ENCODE results near the gene TIMM44. TPM values are rescaled to one million over a fixed set of nuclear protein-coding genes. Genes with fewer than 3 reads are reported as not detected.

TIMM44 gene
- total RNA-seq, 1 donor from 2014 or later: 39.0 TPM

DNA sequence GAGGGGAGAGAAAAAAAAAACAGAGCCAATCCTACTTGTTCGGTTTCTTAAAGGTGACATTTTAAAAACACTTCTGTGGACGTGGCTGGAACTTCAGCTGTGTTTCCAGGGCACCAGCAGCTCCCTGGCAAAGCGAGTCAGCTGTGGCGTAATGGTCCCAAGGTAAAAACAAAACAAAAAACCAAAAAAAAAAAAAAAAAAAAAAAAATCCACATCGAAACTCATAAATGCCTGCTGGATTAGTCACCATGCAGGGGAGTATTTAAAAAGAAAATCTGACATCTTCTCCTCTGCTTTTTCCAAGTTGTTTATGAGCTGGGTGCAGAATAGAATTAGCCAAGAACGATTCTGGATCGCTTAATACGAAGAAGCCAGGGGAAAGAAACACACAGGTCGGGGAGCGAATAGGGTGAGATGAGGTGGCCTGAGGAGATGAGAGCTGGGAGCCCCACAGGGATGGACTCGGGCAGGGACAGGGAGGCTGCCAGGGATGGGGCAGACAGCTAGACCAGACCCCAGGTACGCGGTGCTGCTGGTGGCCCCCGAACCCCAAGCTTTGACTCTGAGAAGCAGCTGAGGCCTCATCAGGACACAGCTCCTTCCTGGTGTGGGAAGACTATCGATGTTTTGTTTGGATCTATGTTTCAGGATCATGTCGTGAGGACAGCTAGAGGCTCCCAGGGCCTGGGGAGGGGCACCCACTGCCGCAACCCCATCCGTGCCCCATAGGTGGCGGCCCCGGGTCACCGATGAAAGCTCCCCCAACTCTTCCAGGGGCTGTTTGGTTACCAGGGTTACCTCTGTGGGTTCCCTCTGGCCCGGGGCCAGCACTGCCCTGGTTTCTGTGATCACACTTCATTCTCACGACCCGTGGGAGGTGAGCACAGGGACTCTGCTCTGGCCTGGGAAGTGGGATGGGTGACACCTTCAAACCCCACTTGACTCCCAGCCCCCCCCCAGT, 14.4 kb downstream of the TIMM44 start:
- TF ChIP-seq, protein P1, sequence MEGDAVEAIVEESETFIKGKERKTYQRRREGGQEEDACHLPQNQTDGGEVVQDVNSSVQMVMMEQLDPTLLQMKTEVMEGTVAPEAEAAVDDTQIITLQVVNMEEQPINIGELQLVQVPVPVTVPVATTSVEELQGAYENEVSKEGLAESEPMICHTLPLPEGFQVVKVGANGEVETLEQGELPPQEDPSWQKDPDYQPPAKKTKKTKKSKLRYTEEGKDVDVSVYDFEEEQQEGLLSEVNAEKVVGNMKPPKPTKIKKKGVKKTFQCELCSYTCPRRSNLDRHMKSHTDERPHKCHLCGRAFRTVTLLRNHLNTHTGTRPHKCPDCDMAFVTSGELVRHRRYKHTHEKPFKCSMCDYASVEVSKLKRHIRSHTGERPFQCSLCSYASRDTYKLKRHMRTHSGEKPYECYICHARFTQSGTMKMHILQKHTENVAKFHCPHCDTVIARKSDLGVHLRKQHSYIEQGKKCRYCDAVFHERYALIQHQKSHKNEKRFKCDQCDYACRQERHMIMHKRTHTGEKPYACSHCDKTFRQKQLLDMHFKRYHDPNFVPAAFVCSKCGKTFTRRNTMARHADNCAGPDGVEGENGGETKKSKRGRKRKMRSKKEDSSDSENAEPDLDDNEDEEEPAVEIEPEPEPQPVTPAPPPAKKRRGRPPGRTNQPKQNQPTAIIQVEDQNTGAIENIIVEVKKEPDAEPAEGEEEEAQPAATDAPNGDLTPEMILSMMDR (conservative IDR thresholded peaks at IDR 0.05; ENCODE audit: low read depth, low read length): peak; percentile 47
- DNase-seq (ENCODE audit: low read depth): no peak
- no peak overlapping the region for H3K4me3 ChIP-seq (ENCODE audit: low read depth, low read length)

DNA sequence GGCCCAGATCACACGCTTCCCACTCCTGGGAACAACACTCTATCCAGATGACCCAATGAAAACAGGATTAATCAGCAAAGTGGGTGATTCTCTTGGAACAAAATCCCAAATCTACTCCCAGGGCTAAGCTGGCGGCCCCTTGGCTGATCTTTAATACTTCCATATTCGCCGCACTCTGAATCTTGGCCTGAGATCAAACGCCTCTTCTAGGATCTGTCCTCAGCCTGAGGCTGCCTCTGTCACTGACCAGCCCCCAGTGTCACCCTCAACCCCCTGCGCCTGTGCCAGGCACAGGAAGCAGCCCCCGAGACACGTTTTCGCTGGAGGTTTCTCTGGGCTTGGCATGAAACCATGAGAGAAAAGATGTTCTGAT, 15.1 kb downstream of the TIMM44 start:
- H3K4me3 ChIP-seq (ENCODE audit: low read depth, low read length): no peak overlapping the region
- TF ChIP-seq, protein P1 (conservative IDR thresholded peaks at IDR 0.05; ENCODE audit: low read depth, low read length): no peak
- no peak for DNase-seq (ENCODE audit: low read depth)

DNA sequence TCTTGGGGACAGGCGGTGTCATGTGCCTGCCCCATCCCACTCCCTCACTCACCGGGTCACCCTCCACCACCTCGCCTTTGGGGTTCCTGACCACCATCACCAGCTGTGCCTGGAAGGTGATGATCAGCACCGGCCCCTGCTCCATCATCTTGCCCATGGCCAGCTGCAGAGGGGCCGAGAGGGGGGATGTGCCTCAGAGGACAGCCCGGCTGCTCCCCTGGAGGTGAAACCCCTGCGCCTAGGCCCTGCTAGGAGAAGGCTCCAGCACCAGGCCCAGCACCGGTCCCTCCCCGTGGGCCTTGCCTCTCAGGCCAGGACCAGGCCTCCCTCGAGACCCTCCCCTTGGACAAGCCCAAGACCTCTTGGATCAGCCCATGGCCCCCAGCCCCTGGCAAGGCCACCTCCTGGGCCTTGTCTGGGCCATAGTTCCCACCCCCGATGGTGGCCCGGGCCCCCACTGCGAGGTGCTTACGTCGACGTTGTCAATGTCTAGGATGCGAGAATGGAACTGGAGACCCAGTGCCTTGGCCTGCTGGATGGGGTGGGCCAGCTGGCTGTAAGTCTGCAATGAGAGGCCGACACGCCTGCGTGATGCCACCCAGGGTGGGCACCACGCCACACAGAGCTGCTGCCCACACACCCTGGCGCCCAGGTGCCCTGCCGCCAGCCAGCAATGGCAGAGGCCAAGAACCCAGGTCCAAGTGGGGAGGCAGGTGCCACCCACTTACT, 15.7 kb downstream of the TIMM44 start:
- no peak overlapping the region for H3K4me3 ChIP-seq (ENCODE audit: low read depth, low read length)
- no peak for DNase-seq (ENCODE audit: low read depth)
- TF ChIP-seq, protein P1 (conservative IDR thresholded peaks at IDR 0.05; ENCODE audit: low read depth, low read length): no peak

DNA sequence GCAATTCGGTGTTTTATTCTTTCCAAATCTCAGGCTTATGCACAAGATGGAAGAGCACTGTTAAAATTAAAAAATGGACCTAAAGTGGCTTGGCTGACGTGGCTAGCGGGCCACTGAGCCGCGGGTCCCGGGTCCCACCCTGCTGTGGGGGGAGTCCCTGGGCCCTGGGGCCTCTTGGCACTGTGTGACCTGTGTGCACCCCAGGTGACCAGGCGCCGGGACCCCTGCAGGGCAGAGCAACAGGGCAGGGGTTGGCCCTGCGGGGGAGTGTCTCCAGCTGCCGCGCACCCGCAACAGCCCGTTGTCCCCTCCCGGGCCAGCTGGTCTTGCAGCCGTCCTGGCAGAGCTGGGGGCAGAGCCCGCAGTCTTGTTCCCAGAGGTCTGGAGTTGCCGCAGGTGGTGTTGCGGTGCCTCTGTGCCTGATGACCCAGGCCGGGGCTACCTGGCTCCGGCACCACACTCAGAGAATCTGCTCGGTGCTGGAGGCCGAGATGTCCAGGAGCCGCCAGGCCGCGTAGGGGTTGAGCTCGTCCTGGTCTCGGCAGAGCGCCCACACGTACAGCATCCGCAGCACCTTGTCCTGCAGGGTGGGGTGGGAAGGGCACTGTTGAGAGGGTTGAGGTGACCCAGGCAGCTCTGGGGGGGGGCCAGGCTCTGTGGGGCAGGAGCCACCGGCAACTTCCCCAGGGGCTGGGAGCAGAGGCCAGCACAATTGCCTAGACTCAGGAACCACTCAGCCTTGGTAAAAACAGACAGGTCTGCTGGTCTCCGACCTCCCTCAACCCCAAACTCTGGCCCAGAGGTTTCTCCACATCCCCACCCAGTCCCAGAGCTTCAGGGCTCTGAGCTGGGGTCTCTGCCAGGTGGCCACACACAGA, 16.5 kb downstream of the TIMM44 start:
- H3K4me3 ChIP-seq (ENCODE audit: low read depth, low read length): no peak overlapping the region
- TF ChIP-seq, protein P1 (conservative IDR thresholded peaks at IDR 0.05; ENCODE audit: low read depth, low read length): no peak
- DNase-seq (ENCODE audit: low read depth): no peak

DNA sequence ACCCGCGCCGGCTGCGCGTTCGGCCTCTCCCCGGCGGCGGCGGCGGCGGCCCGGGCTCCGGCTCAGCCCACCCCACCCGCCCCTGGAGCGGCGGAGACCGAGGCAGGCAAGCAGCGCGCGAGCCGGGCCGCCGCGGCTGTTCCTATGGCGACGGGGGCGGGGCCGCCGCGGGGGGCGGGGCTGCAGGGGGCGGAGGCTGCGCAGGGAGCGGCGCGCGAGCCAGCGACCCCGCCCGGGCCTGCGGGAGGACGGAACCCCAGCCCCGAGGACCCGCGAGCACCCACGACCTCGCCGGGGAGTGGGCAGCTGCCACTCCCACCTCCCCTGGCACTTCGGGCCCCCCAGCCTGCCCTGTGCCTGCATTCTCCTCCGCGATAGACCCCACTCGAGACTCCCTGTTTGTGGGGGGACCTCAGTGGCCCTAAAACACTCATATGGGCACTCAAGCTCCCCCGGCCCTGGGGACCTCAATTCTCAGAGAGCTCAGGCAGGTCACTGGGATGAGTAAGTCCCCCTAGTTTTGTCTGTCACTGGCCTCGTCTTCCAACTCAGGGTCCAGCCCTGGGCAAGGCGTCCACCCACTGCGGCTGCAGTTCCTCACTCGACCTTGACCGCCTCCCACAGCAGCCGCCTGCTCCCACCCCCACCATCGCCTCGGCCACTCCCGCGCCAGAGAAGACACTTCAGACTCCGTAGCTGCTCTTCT, 17.3 kb downstream of the TIMM44 start, which contains the start of gene CTXN1:
TSS of gene CTXN1 (minus strand) at position 115 of the 706 bp plus-strand sequence. CDS start 597 bp downstream, outside the sequence.
- peak within 1 kb of the TSS; percentile 58 for H3K4me3 ChIP-seq (ENCODE audit: low read depth, low read length)
- no peak for DNase-seq (ENCODE audit: low read depth)
- TF ChIP-seq, protein P1 (conservative IDR thresholded peaks at IDR 0.05; ENCODE audit: low read depth, low read length): no peak
